Testis (tissue), 3 donors: ENCODE results near the gene GRIA4. TPM values are rescaled to one million over a fixed set of nuclear protein-coding genes. Genes with fewer than 3 reads are reported as not detected.
"Not testable (repeated sequence)": the region's sequence is repeated elsewhere in the genome, so short reads cannot be mapped to it uniquely, and the experiment has no call there.

Source experiments
- DNase-seq: peaks from one replicate; pipeline ENCODE4 v3.0.0-alpha.2; 2019
- H3K27ac ChIP-seq, 2 donors: fragments of 200-600 bp; sonication (generic); one replicate each; pipeline ENCODE4 v1.5.1; 2019
- H3K27me3 ChIP-seq: fragments of 200-600 bp; sonication (generic); one replicate; pipeline ENCODE4 v1.5.1; 2019
- H3K36me3 ChIP-seq: fragments of 200-600 bp; sonication (generic); one replicate; pipeline ENCODE4 v1.5.1; 2017; ENCODE audit warnings: low read depth; ENCODE audit errors: missing control alignments
- H3K4me1 ChIP-seq: fragments of 200-600 bp; sonication (generic); one replicate; pipeline ENCODE4 v1.5.1; 2019
- H3K4me3 ChIP-seq, 2 donors: fragments of 200-600 bp; sonication (generic); one replicate each; pipeline ENCODE4 v1.5.1; 2017 to 2019
- H3K9me3 ChIP-seq: fragments of 200-600 bp; sonication (generic); one replicate; pipeline ENCODE4 v1.5.1; 2017
- CTCF ChIP-seq, 3 experiments: fragments of 450-650 bp in 2 of 3; fragments of 200-600 bp in 1 of 3; sonication (generic) in 1 of 3; IDR thresholded peaks; one replicate each; pipeline ENCODE4 v1.5.1; 2016 to 2019; ENCODE audit warnings: antibody characterized with exemption in 3 of 3, mild to moderate bottlenecking in 2 of 3, moderate library complexity in 1 of 3
- POLR2A ChIP-seq: fragments of 450-650 bp; IDR thresholded peaks from one replicate; pipeline ENCODE4 v1.6.1; 2017; ENCODE audit warnings: antibody characterized with exemption, mild to moderate bottlenecking, moderate library complexity
- WGBS, 2 donors: methylation state at CpG; one replicate each; pipeline ENCODE4 v1.1.5; 2018; 5-methylcytosine and 5-hydroxymethylcytosine counted together
- intact Hi-C: fragments of 100-400 bp; cut with DNase I; formaldehyde crosslinking; loops from one replicate; pipeline ENCODE4 v1.15.1; 2023; ENCODE audit warnings: low total_unique reads
- polyA plus RNA-seq: library from polyadenylated mRNA; stranded (reverse); fragments of 350-450 nt; fragmentation: Illumina TruSeq; extraction: RNeasy Lipid Tissue Mini Kit (QIAGEN cat#74804); gene quantifications from one replicate; pipeline ENCODE4 v1.2.3, GENCODE V29; 2014; ENCODE audit warnings: low read depth, low replicate concordance; ENCODE audit not compliant: insufficient read depth
- total RNA-seq, 2 donors: library from RNA; depleted of rRNA; stranded (reverse); fragments of >200 nt; gene quantifications; one replicate each; pipeline ENCODE4 v1.2.3, GENCODE V29; 2016

Gene GRIA4
- total and polyA plus RNA-seq, 3 donors from 2014 or later, result 0.08 to 1.1 (median 0.18) TPM

DNA sequence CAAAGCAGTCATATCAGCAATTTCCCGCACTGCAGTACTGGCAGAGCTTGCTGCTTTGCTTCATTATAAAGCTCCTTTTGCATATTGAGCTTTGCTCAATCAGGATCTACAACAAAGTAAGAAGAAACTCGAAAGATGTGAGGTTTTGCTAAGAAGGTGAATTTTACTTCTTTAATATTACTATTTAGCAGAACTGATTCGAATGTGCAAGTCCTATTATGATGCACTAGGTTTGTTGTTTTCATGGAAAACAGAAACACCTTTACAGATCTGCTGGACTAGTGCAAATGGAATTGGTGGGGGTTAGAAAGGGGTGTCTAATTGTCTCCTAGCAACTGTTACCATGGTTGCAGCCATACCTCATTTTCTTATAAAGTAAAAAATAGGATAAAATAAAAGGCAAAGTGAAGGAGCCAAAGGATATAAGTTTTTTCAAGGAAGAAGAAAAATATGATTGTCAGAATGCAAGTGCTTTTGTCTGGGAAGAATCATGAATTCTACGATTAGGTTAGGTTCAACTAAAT is 259.0 kb downstream of the GRIA4 start:
- H3K4me3 ChIP-seq, result no peak overlapping the region
- H3K4me1 ChIP-seq, result no peaks in the 10 kb centered on the region
- WGBS, 2 donors, result 77 to 81% methylated on average over 4 of the region's 4 CpGs
- no peak overlapping the region for H3K27ac ChIP-seq
- TF ChIP-seq CTCF (IDR thresholded peaks at IDR 0.05), result no peak
- TF ChIP-seq POLR2A, result no peak
- no peaks in the 10 kb centered on the region for H3K27me3 ChIP-seq
- no peaks in the 10 kb centered on the region for H3K9me3 ChIP-seq
- no peak for DNase-seq
- H3K36me3 ChIP-seq, result no peaks in the 10 kb centered on the region
- intact Hi-C loops, result no loop called here

GRCh38 chr11:105870516-105871113 is 260.7 kb downstream of the GRIA4 start:
- no peaks in the 10 kb centered on the region for H3K27me3 ChIP-seq
- no peak overlapping the region for H3K27ac ChIP-seq
- TF ChIP-seq CTCF (IDR thresholded peaks at IDR 0.05), result no peak
- TF ChIP-seq POLR2A, result no peak
- no peak for DNase-seq
- no peaks in the 10 kb centered on the region for H3K9me3 ChIP-seq
- intact Hi-C loops, result no loop called here
- H3K4me3 ChIP-seq, result no peak overlapping the region
- WGBS, 2 donors, result 81 to 82% methylated on average over 8 of the region's 8 CpGs
- no peaks in the 10 kb centered on the region for H3K36me3 ChIP-seq
- no peaks in the 10 kb centered on the region for H3K4me1 ChIP-seq

GRCh38 chr11:105878510-105878909 is 268.6 kb downstream of the GRIA4 start:
- no peak for DNase-seq
- TF ChIP-seq CTCF (IDR thresholded peaks at IDR 0.05), result no peak
- TF ChIP-seq POLR2A, result no peak
- no peaks in the 10 kb centered on the region for H3K4me1 ChIP-seq
- H3K9me3 ChIP-seq, result no peaks in the 10 kb centered on the region
- 91 to 100% methylated on average over 1 to 3 of the region's 3 CpGs for WGBS, 2 donors
- H3K27ac ChIP-seq, result no peak overlapping the region
- no peaks in the 10 kb centered on the region for H3K36me3 ChIP-seq
- no peak overlapping the region for H3K4me3 ChIP-seq
- intact Hi-C loops, result no loop called here
- no peaks in the 10 kb centered on the region for H3K27me3 ChIP-seq

DNA sequence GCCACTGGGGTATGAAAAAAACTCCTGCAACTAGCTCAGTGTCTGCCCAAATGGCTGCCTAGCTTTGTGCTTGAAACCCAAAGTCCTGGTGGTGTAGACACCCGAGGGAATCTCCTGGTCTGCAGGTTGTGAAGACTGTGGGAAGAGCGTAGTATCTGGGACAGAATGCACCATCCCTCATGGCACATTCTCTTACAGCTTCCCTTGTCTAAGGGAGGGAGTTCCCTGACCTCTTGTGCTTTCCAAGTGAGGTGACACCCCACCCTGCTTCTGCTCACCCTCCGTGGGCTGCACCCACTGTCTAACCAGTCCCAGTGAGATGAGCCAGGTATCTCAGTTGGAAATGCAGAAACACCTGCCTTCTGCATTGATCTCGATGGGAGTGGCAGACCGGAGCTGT is 269.1 kb downstream of the GRIA4 start:
- intact Hi-C loops, H3K27me3 ChIP-seq, H3K4me3 ChIP-seq, H3K4me1 ChIP-seq, DNase-seq, H3K36me3 ChIP-seq, H3K27ac ChIP-seq, H3K9me3 ChIP-seq: not testable (repeated sequence)
- 69 to 98% methylated on average over 5 of the region's 5 CpGs for WGBS, 2 donors

DNA sequence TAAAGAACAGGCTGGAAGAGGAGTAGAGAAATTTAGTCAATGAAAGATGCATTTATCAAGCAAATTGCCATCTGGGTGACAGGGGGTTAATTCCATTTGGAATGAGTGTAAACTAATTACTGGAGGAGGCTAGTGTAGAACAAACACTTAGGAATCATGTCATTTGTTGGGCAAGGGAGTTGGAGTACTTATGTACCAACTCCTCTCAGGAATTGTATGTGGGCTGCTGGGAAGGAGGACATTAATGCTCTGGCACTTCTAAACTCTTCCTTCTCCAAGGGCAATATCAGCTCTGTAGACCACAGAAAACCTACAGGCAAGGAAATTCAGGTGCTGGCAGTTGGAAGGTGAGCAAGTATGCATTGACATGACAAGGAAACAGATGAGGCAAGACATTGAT is 271.2 kb downstream of the GRIA4 start:
- H3K27ac ChIP-seq, result no peak overlapping the region

More for the DNA sequence above, 271.2 kb downstream of the GRIA4 start:
- intact Hi-C loops, result no loop called here
- Histone ChIP-seq H3K27me3 (no peaks in the 10 kb centered on the region), H3K4me1 (no peaks in the 10 kb centered on the region), H3K9me3 (no peaks in the 10 kb centered on the region), H3K36me3 (no peaks in the 10 kb centered on the region), H3K4me3 (no peak overlapping the region)
- no peak for DNase-seq
- no peak for TF ChIP-seq POLR2A
- TF ChIP-seq CTCF (IDR thresholded peaks at IDR 0.05), result no peak
